Measurements from ENCODE around the gene ATP9A. TPM values are rescaled to one million over a fixed set of nuclear protein-coding genes. Genes with fewer than 3 reads are reported as not detected.

Gene ATP9A
- total RNA-seq, 3 donors from 2014 or later: 54.0 to 102 (median 59.4) TPM

GRCh38 chr20:51549474-51549873 lies 218.7 kb downstream of the ATP9A start:
- Histone ChIP-seq H3K4me1 (ENCODE audit: low read depth) (no peaks in the 10 kb centered on the region), H3K4me3 (no peak overlapping the region), H3K9me3 (no peaks in the 10 kb centered on the region), H3K36me3 (ENCODE audit: low read depth) (no peaks in the 10 kb centered on the region)
- ATAC-seq: no peak
- DNase-seq: no peak
- TF ChIP-seq CTCF (IDR thresholded peaks at IDR 0.05): no peak
- intact Hi-C loops (cut with DNase I, micrococcal nuclease): no loop called here

- Histone ChIP-seq H3K4me1 (ENCODE audit: low read depth) (peaks cover 2% of the 10 kb centered on the region), H3K9me3 (no peaks in the 10 kb centered on the region), H3K4me3 (no peak overlapping the region), H3K36me3 (ENCODE audit: low read depth) (no peaks in the 10 kb centered on the region)
- no peak for DNase-seq
- ATAC-seq: no peak
- TF ChIP-seq CTCF (IDR thresholded peaks at IDR 0.05): no peak
- intact Hi-C loops (cut with DNase I, micrococcal nuclease): no loop called here
Observed at GRCh38 chr20:51547951-51548350, 220.2 kb downstream of the ATP9A start.

Other genes with a start within 250 kb of the ATP9A start
- 1 to 10 TPM; 6.2 to 7.3 (median 7.2) TPM for gene NFATC2, start 225.7 kb downstream of the ATP9A start, total RNA-seq
- under 1 TPM in 2 of 3 donors, not detected in 1; 0.05 to 0.41 TPM for gene SALL4, start 34.1 kb upstream of the ATP9A start, total RNA-seq